SH-SY5Y (cell line): ENCODE measurements around the gene SPTBN5.

Experiments
- GATA2 ChIP-seq: IDR thresholded peaks from 2 replicates; pipeline ENCODE4 v1.6.1; 2011; ENCODE audit warnings: mild to moderate bottlenecking, low read depth, low read length
- GATA3 ChIP-seq: IDR thresholded peaks from 2 replicates; pipeline ENCODE4 v1.6.1; 2011; ENCODE audit warnings: low read depth, mild to moderate bottlenecking, low read length, moderate library complexity

DNA sequence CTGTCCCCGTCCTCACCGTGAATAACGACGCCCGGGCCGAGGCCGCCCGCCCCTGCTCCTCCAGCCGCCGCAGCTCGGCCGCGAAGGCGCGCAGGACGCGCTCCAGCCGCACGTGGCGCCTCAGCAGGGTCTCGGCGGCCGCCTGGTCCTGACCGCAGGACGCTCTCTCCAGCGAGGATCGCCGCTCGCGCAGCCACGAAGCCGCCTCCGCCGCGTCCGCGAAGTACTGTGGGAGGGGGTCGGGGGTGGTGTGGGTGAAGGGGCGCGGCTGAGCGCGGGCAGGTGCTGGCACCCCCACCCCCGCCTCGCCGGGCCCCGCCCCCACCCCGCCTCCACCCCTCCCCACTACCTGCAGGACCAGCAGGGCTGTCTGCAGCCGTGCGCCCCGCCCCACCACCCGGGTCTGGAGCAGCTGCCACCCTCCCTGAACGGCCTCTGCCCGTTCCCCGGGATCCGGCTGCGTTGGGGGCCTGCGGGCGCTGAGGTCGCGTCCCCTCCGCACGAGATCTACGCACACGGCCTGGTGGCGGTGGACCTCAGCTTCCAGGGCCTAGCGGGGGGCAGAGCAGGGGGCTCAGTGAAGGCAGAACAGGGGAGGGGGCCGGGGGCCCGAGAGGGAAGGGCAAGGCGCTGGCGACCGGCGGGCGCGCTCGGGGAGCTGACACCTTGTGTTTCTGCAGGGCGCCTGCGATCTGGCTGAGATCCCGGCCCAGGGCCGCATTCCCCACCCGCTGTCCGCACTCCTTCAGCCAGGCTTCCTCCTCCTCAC lies 11.7 kb downstream of the SPTBN5 start:
- TF ChIP-seq GATA3, result no peak
- no peak for TF ChIP-seq GATA2
